Kidney (tissue), 14 donors: ENCODE data around the gene KLHL6. TPM values are rescaled to one million over a fixed set of nuclear protein-coding genes. Genes with fewer than 3 reads are reported as not detected.

Source experiments
- DNase-seq, 5 donors: peaks; one replicate each; pipeline ENCODE4 v3.0.0-alpha.2; 2013 to 2020
- FAIRE-seq: peaks from 2 replicates; lab custom pipeline; 2012; peaks lifted over from hg19 to GRCh38; lab: Jason Lieb, UNC
- H3K27ac ChIP-seq, 2 donors: one replicate each; pipeline ENCODE4 v1.7.0; 2013; ENCODE audit warnings: low read depth in 2 of 2, low read length in 2 of 2, inconsistent platforms in 1 of 2
- H3K27me3 ChIP-seq: one replicate; pipeline ENCODE4 v1.7.1; 2013; ENCODE audit warnings: low read length, inconsistent platforms; ENCODE audit not compliant: control insufficient read depth, insufficient read depth
- H3K36me3 ChIP-seq, 3 donors: one replicate each; pipeline versions ENCODE4 v1.7.0 to v1.7.1; 2013; ENCODE audit warnings: low read length in 3 of 3, control low read depth in 1 of 3, inconsistent platforms in 1 of 3; ENCODE audit not compliant: insufficient read depth in 3 of 3, control insufficient read depth in 2 of 3
- H3K4me1 ChIP-seq, 3 donors: one replicate each; pipeline versions ENCODE4 v1.7.0 to v1.7.1; 2013; ENCODE audit warnings: low read length in 3 of 3, inconsistent platforms in 1 of 3, low read depth in 1 of 3; ENCODE audit not compliant: control insufficient read depth in 2 of 3, insufficient read depth in 2 of 3
- H3K4me3 ChIP-seq, 3 donors: one replicate each; pipeline versions ENCODE4 v1.7.0 to v1.8.1; 2013; ENCODE audit warnings: low read length in 3 of 3, control low read depth in 1 of 3, inconsistent platforms in 1 of 3
- H3K9ac ChIP-seq, 3 donors: one replicate each; pipeline versions ENCODE4 v1.7.0 to v1.7.1; 2013; ENCODE audit warnings: low read length in 3 of 3, control low read depth in 1 of 3, inconsistent platforms in 1 of 3
- H3K9me3 ChIP-seq, 3 donors: one replicate each; pipeline versions ENCODE4 v1.7.0 to v1.7.1; 2013; ENCODE audit warnings: low read length in 3 of 3, control low read depth in 1 of 3, inconsistent platforms in 1 of 3; ENCODE audit not compliant: control insufficient read depth in 2 of 3, insufficient read depth in 1 of 3
- intact Hi-C: fragments of 100-400 bp; cut with DNase I; formaldehyde crosslinking; loops from one replicate; pipeline ENCODE4 v1.11.1; 2022
- polyA plus RNA-seq: library from polyadenylated mRNA; stranded (reverse); fragments of 350-450 nt; fragmentation: Illumina TruSeq; extraction: RNeasy Lipid Tissue Mini Kit (QIAGEN cat#74804); gene quantifications from one replicate; pipeline ENCODE4 v1.2.3, GENCODE V29; 2014; ENCODE audit warnings: low read depth, low replicate concordance; ENCODE audit not compliant: insufficient read depth
- total RNA-seq: library from RNA; stranded (reverse); fragmentation: NEBNext Ultra II Directional; extraction: Animal tissue kit (Norgen Biotek cat#: 25700); gene quantifications from one replicate; pipeline ENCODE4 v1.2.1, GENCODE V29; 2021
- TF ChIP-seq, protein P1 (sequence below): IDR thresholded peaks from 3 replicates; pipeline ENCODE4 v1.5.1; 2012; ENCODE audit warnings: mild to moderate bottlenecking, moderate library complexity, borderline replicate concordance; ENCODE audit not compliant: insufficient read depth; ENCODE audit errors: extremely low read depth
- donor health status: control.
- donor health status: control.
- donor health status: control.
- donor health status: control.
- donor health status: control.
- donor health status: DM: yes; HTN: yes; CAD: no.
- donor health status: Normal renal cell carcinoma (clear cell type).

The KLHL6 gene
- total and polyA plus RNA-seq, 2 donors from 2014 or later = 0.37 to 9.8 TPM

DNA sequence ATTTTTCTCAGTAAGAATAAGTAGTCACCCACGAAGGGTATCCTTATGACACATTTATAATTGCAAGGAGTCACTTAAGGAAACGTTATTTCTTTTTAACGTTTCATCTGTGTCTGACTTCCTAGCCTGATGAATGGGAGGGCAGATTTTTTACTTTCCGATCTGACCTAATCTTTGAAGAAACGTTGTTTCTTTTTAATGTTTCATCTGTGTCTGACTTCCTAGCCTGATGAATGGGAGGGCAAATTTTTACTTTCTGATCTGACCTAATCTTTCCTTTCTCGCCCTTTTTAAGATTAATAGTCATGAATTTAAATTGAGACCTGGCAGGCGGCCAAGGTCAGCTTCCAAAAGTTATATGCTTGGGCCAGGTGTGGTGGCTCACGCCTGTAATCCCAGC lies 3.0 kb upstream of the KLHL6 start:
- intact Hi-C loops = no loop called here
- Histone ChIP-seq H3K4me1 (peaks cover 0 to 3% (median 2%) of the 10 kb centered on the region in 3 donors), H3K27me3 (no peaks in the 10 kb centered on the region), H3K9ac (no peak overlapping the region), H3K27ac (no peak overlapping the region), H3K9me3 (no peaks in the 10 kb centered on the region), H3K4me3 (no peak overlapping the region), H3K36me3 (no peaks in the 10 kb centered on the region)
- DNase-seq (no peak), FAIRE-seq (no peak)
- TF ChIP-seq, protein P1, sequence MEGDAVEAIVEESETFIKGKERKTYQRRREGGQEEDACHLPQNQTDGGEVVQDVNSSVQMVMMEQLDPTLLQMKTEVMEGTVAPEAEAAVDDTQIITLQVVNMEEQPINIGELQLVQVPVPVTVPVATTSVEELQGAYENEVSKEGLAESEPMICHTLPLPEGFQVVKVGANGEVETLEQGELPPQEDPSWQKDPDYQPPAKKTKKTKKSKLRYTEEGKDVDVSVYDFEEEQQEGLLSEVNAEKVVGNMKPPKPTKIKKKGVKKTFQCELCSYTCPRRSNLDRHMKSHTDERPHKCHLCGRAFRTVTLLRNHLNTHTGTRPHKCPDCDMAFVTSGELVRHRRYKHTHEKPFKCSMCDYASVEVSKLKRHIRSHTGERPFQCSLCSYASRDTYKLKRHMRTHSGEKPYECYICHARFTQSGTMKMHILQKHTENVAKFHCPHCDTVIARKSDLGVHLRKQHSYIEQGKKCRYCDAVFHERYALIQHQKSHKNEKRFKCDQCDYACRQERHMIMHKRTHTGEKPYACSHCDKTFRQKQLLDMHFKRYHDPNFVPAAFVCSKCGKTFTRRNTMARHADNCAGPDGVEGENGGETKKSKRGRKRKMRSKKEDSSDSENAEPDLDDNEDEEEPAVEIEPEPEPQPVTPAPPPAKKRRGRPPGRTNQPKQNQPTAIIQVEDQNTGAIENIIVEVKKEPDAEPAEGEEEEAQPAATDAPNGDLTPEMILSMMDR = no peak

DNA sequence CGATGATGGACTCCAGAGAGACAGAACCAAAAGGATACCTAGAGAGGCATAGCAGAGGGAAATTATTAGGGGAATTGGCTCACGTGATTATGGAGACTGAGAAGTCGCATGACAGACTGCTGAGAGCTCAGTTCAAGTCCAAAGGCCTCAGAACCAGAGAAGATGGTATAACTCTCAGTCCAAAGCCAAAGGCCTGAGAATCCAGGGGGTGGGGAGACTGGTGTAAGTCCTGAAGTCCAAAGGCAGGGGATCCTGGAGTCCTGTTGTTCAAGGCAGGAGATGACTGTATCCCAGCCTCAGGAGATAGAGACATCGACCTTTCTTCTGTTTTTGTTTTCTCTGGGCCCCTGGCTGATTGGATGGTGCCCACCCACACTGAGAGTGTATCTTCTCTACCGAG lies 1.2 kb upstream of the KLHL6 start:
- Histone ChIP-seq H3K9ac (no peak overlapping the region), H3K36me3 (no peaks in the 10 kb centered on the region), H3K27me3 (no peaks in the 10 kb centered on the region), H3K4me3 (no peak overlapping the region), H3K9me3 (no peaks in the 10 kb centered on the region), H3K4me1 (peaks cover 0 to 10% (median 7%) of the 10 kb centered on the region in 3 donors), H3K27ac (no peak overlapping the region)
- TF ChIP-seq, protein P1 = no peak
- intact Hi-C loops = no loop called here
- no peak for FAIRE-seq
- no peak for DNase-seq

DNA sequence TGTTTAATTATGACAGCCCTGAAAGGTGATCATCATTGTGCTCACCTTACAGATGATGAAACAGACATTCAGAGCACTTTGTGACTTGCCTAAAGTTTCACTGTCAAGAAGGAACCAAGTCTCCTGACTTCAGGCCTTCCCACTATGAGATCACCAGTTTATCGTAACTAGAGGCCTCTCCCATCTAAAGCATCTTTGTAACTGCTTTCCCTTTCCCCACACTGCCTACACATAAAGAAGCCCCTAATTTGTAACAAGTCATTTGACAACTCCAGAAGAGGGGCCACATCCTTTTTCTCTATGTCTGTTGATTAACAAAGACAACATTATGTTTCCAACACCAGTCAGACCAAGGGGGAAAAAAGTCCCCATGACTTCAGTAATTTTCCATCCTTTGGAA lies 1.1 kb downstream of the KLHL6 start:
- Histone ChIP-seq H3K9ac (no peak overlapping the region), H3K9me3 (no peaks in the 10 kb centered on the region), H3K27ac (no peak overlapping the region), H3K27me3 (no peaks in the 10 kb centered on the region), H3K36me3 (no peaks in the 10 kb centered on the region), H3K4me3 (no peak overlapping the region), H3K4me1 (peaks cover 0 to 10% (median 7%) of the 10 kb centered on the region in 3 donors)
- intact Hi-C loops = no loop called here
- DNase-seq (no peak), FAIRE-seq (no peak)
- TF ChIP-seq, protein P1 = no peak
